GM12878 (cell line): ENCODE results near the gene CDKN2A. TPM values are rescaled to one million over a fixed set of nuclear protein-coding genes. Genes with fewer than 3 reads are reported as not detected.

Experiments
- ATAC-seq: fragments of 200-7000 bp; cut with Tn5 transposase; 3 replicates; pipeline ENCODE4 v1.9.1; 2020; ENCODE audit warnings: mild to moderate bottlenecking, moderate library complexity
- BruUV-seq: library from RNA; stranded (reverse); fragments of 400-500 nt; replicated peaks from 2 replicates; lab custom pipeline; 2021; lab: Mats Ljungman, UMichigan
- CTCF ChIA-PET: fragments of 300-600 bp; sonication (Branson Sonifier 250); formaldehyde crosslinking; extraction: SDS; loops from one replicate; lab custom pipeline; 2021; ENCODE audit warnings: inconsistent platforms; lab: Yijun Ruan, JAX
- POLR2A ChIA-PET: fragments of 350-600 bp; formaldehyde crosslinking; extraction: SDS; loops from one replicate; lab custom pipeline; 2021; ENCODE audit warnings: inconsistent platforms; lab: Charles Lee
- RAD21 ChIA-PET: fragments of 300-600 bp; sonication (Branson Sonifier 250); formaldehyde crosslinking; loops from one replicate; lab custom pipeline; 2023; ENCODE audit warnings: antibody characterized with exemption; ENCODE audit not compliant: unreplicated experiment; lab: Charles Lee
- SMC1A ChIA-PET: fragments of 300-600 bp; sonication (Branson Sonifier 250); formaldehyde crosslinking; loops from one replicate; lab custom pipeline; 2023; ENCODE audit not compliant: unreplicated experiment, uncharacterized antibody; lab: Charles Lee
- DNase-seq: peaks from one replicate; pipeline ENCODE4 v3.0.0-alpha.2; 2011; ENCODE audit warnings: low read depth, low spot score
- FAIRE-seq: peaks from 3 replicates; lab custom pipeline; 2011; peaks lifted over from hg19 to GRCh38; lab: Jason Lieb, UNC
- H2AFZ ChIP-seq: 2 replicates; pipeline ENCODE4 v1.6.0; 2011; ENCODE audit warnings: low read depth, low read length, control low read depth; ENCODE audit not compliant: control insufficient read depth
- H3K27ac ChIP-seq: 2 replicates; pipeline ENCODE4 v1.5.1; 2011; ENCODE audit warnings: control low read depth; ENCODE audit not compliant: control insufficient read depth, insufficient read depth
- H3K27me3 ChIP-seq, 2 experiments: replicated peaks in 1 of 2; 2 replicates each; pipeline versions ENCODE4 v1.6.0 to v1.6.1; 2011; ENCODE audit warnings: low read length in 1 of 2; ENCODE audit not compliant: control insufficient read depth in 2 of 2, insufficient read depth in 2 of 2
- H3K36me3 ChIP-seq, 2 experiments: 2 replicates each; pipeline ENCODE4 v1.5.1; 2011; ENCODE audit warnings: low read length in 1 of 2; ENCODE audit not compliant: control insufficient read depth in 2 of 2, insufficient read depth in 2 of 2
- H3K4me1 ChIP-seq: 2 replicates; pipeline ENCODE4 v1.6.1; 2011; ENCODE audit warnings: mild to moderate bottlenecking, low read length, moderate library complexity, mixed read lengths; ENCODE audit not compliant: control insufficient read depth, insufficient read depth
- H3K4me2 ChIP-seq: 2 replicates; pipeline ENCODE4 v1.6.0; 2011; ENCODE audit warnings: control low read depth; ENCODE audit not compliant: control insufficient read depth, insufficient read depth
- H3K4me3 ChIP-seq: fragments of 200-600 bp; sonication (generic); 2 replicates; pipeline ENCODE4 v1.5.1; 2016
- H3K79me2 ChIP-seq: 2 replicates; pipeline ENCODE4 v1.6.0; 2011; ENCODE audit warnings: low read length; ENCODE audit not compliant: control insufficient read depth, insufficient read depth
- H3K9ac ChIP-seq: 2 replicates; pipeline ENCODE4 v1.8.0; 2011; ENCODE audit warnings: low read length, control low read depth, mixed read lengths; ENCODE audit not compliant: control insufficient read depth, insufficient read depth
- H3K9me3 ChIP-seq: replicated peaks from 3 replicates; pipeline ENCODE4 v1.5.1; 2011; ENCODE audit warnings: mild to moderate bottlenecking, low read length; ENCODE audit not compliant: control insufficient read depth, insufficient read depth
- H4K20me1 ChIP-seq: 2 replicates; pipeline ENCODE4 v1.6.0; 2011; ENCODE audit not compliant: control insufficient read depth, insufficient read depth
- ATF7 ChIP-seq: fragments of 450-650 bp; IDR thresholded peaks from 2 replicates; pipeline ENCODE4 v1.6.1; 2016; ENCODE audit warnings: low read depth, mild to moderate bottlenecking
- CBX5 ChIP-seq: sonication (generic); IDR thresholded peaks from 2 replicates; pipeline ENCODE4 v1.6.1; 2016; ENCODE audit warnings: low read depth, moderate library complexity, mild to moderate bottlenecking, inconsistent platforms
- FOXM1 ChIP-seq: IDR thresholded peaks from 2 replicates; pipeline ENCODE4 v1.6.1; 2012; ENCODE audit warnings: low read depth, mild to moderate bottlenecking, inconsistent platforms, low read length, moderate library complexity
- HDGF ChIP-seq: fragments of 450-650 bp; IDR thresholded peaks from 2 replicates; pipeline ENCODE4 v1.6.1; 2016; ENCODE audit warnings: antibody characterized with exemption
- IKZF2 ChIP-seq, 2 experiments: fragments of 450-650 bp; IDR thresholded peaks; 2 replicates each; pipeline ENCODE4 v1.6.1; 2017; ENCODE audit warnings: mild to moderate bottlenecking in 2 of 2, moderate library complexity in 2 of 2
- PRDM15 ChIP-seq: fragments of 450-650 bp; formaldehyde crosslinking; IDR thresholded peaks from 2 replicates; pipeline ENCODE4 v1.4.0; 2020; ENCODE audit warnings: mild to moderate bottlenecking, moderate library complexity
- STAT1 ChIP-seq: fragments of 450-650 bp; conservative IDR thresholded peaks from 2 replicates; pipeline ENCODE4 v1.6.1; 2014; ENCODE audit warnings: antibody characterized with exemption, mild to moderate bottlenecking
- YY1 ChIP-seq: IDR thresholded peaks from 2 replicates; pipeline ENCODE4 v1.6.1; 2011; ENCODE audit warnings: low read depth, mild to moderate bottlenecking, low read length
- ZNF24 ChIP-seq: fragments of 450-650 bp; IDR thresholded peaks from 2 replicates; pipeline ENCODE4 v1.6.1; 2017; ENCODE audit warnings: antibody characterized with exemption, mild to moderate bottlenecking
- WGBS: methylation state at CpG from one replicate; pipeline ENCODE4 v1.1.6; 2016; ENCODE audit warnings: low lambda C conversion rate; ENCODE audit not compliant: insufficient replicate concordance, insufficient coverage; ENCODE audit errors: missing lambda C conversion rate; 5-methylcytosine and 5-hydroxymethylcytosine counted together
- in situ Hi-C: fragments of 300-500 bp; cut with MboI; formaldehyde crosslinking; loops from 9 replicates; pipeline ENCODE4 v1.14.3; 2018; ENCODE audit warnings: mixed read lengths
- intact Hi-C: fragments of 100-400 bp; cut with micrococcal nuclease; formaldehyde crosslinking; loops from one replicate; pipeline ENCODE4 v1.14.2; 2022; ENCODE audit not compliant: unreplicated experiment
- polyA plus RNA-seq, 11 experiments: library from polyadenylated mRNA; depleted of rRNA in 4 of 11; unstranded in 6 of 11; stranded (reverse) in 5 of 11; fragments of >200 nt; fragmentation: Nextera tagmentation in 4 of 11; fragmentation: Illumina TruSeq in 1 of 11; extraction: Ambion mirVana in 4 of 11; extraction: Trizol in 1 of 11; gene quantifications; 1 replicate in 1 of 11; 2 replicates in 10 of 11; pipeline versions ENCODE4 v1.2.1 to v1.2.3, GENCODE V29; 2011 to 2016; ENCODE audit warnings: inconsistent platforms in 2 of 11, missing spikeins in 2 of 11, low read depth in 1 of 11
- total RNA-seq, 4 experiments: library from RNA; depleted of rRNA in 3 of 4; stranded (reverse); fragments of >200 nt in 3 of 4; fragmentation: Illumina TruSeq in 1 of 4; extraction: Trizol in 1 of 4; gene quantifications; 2 replicates each; pipeline versions ENCODE4 v1.2.1 to v1.2.3, GENCODE V29; 2013 to 2021

CDKN2A gene
- total and polyA plus RNA-seq, 10 of the 15 experiments (the other 5 are each of a cell fraction or from before 2014, with no cell fraction given), result 0.84 to 41.2 (median 18.4) TPM

GRCh38 chr9:21998026-21998425 lies 3.8 kb upstream of the CDKN2A start (continued):
- TF ChIP-seq FOXM1 (no peak), HDGF (no peak), CBX5 (no peak)

GRCh38 chr9:21997480-21997879 lies 3.3 kb upstream of the CDKN2A start:
- Histone ChIP-seq H2AFZ (no peak overlapping the region), H3K4me1 (peaks cover 4% of the 10 kb centered on the region; the same call in 1 of the 2 replicates), H3K27me3 (no peaks in the 10 kb centered on the region), H4K20me1 (no peaks in the 10 kb centered on the region), H3K4me3 (no peak overlapping the region), H3K79me2 (peaks cover 16% of the 10 kb centered on the region), H3K36me3 (no peaks in the 10 kb centered on the region), H3K9me3 (no peaks in the 10 kb centered on the region), H3K4me2 (no peak overlapping the region), H3K27ac (no peak overlapping the region)
- ATAC-seq (no peak), FAIRE-seq (no peak)
- CTCF ChIA-PET, result interaction anchor here (1.0 to 2.1 kb wide), 3 partner anchors 11 to 247 kb away, joined by 4 to 14 read pairs (median 5); partner anchors contain the start of gene CDKN2B
- in situ Hi-C loops, result no loop called here
- intact Hi-C loops, result no loop called here
- SMC1A ChIA-PET, result interaction anchor here (3.8 kb wide), 1 partner anchor 11 kb away, joined by 16 read pairs; the partner anchor contains the start of gene CDKN2B
- 100% methylated on average over 1 of the region's 1 CpG for WGBS
- BruUV-seq, result no TSS peak
- TF ChIP-seq STAT1 (no peak), IKZF2 (IDR thresholded peaks at IDR 0.05) (no peak), ZNF24 (no peak), ATF7 (no peak), YY1 (no peak), PRDM15 (no peak)
- TF ChIP-seq, all 136 proteins: peak for 0
- no peak for DNase-seq
- ChIA-PET RAD21 (interaction anchor here (1.0 kb wide), 1 partner anchor 11 kb away, joined by 6 read pairs; the partner anchor contains the start of gene CDKN2B), POLR2A (interaction anchor here (0.6 kb wide), 1 partner anchor 30 kb away, joined by 4 read pairs; no protein-coding TSS in a partner anchor)
- no peak overlapping the region for H3K9ac ChIP-seq
